HCT116 (cell line): ENCODE data around the gene BRDT. TPM values are rescaled to one million over a fixed set of nuclear protein-coding genes. Genes with fewer than 3 reads are reported as not detected.

Experiments used
- ATAC-seq: fragments of 200-7000 bp; cut with Tn5 transposase; 2 replicates; pipeline ENCODE4 v1.9.1; 2020; ENCODE audit warnings: mild to moderate bottlenecking, moderate library complexity
- BruUV-seq: library from RNA; stranded (reverse); fragments of 400-500 nt; replicated peaks from 2 replicates; lab custom pipeline; 2021; lab: Mats Ljungman, UMichigan
- CTCF ChIA-PET: fragments of 300-600 bp; sonication (Branson Sonifier 250); formaldehyde crosslinking; loops from one replicate; lab custom pipeline; 2021; ENCODE audit warnings: antibody characterized with exemption; lab: Charles Lee
- POLR2A ChIA-PET: fragments of 300-600, 350-600 bp; sonication (Branson Sonifier 250); formaldehyde crosslinking; loops from one replicate; lab custom pipeline; 2021; ENCODE audit warnings: antibody characterized with exemption; lab: Charles Lee
- RAD21 ChIA-PET, 2 experiments: fragments of 300-600 bp; sonication (Branson Sonifier 250); formaldehyde crosslinking; loops; one replicate each; lab custom pipeline; 2023; ENCODE audit warnings: low total read pairs in 2 of 2; ENCODE audit not compliant: uncharacterized antibody in 2 of 2, unreplicated experiment in 2 of 2, low non-redundant PET in 1 of 2; lab: Charles Lee
- DNase-seq: peaks from one replicate; pipeline ENCODE4 v3.0.0-alpha.2; 2010; ENCODE audit warnings: low read depth, low spot score
- H2AFZ ChIP-seq: fragments of 200-600 bp; shearing (Covaris generic), sonication (generic); 2 replicates; pipeline ENCODE4 v1.6.1; 2017; ENCODE audit warnings: low read depth, mixed run types, mixed read lengths, antibody characterized with exemption, low read length; ENCODE audit not compliant: poor library complexity, severe bottlenecking
- H3K27ac ChIP-seq: 2 replicates; pipeline ENCODE4 v1.5.1; 2012; ENCODE audit warnings: low read depth, low read length
- H3K27me3 ChIP-seq: fragments of 200-600 bp; sonication (generic); 2 replicates; pipeline ENCODE4 v1.6.1; 2016; ENCODE audit warnings: mixed run types, low read length, mixed read lengths; ENCODE audit not compliant: insufficient read depth
- H3K36me3 ChIP-seq, 2 experiments: fragments of 200-500 bp in 1 of 2; fragments of 200-600 bp in 1 of 2; sonication (Bioruptor generic) in 1 of 2; sonication (generic) in 1 of 2; 2 replicates each; pipeline versions ENCODE4 v1.5.1 to v1.6.1; 2014 to 2016; ENCODE audit warnings: low read length in 2 of 2, inconsistent platforms in 1 of 2, mixed read lengths in 1 of 2, mixed run types in 1 of 2; ENCODE audit not compliant: insufficient read depth in 2 of 2, control insufficient read depth in 1 of 2
- H3K4me1 ChIP-seq, 2 experiments: fragments of 200-600 bp in 1 of 2; sonication (generic) in 1 of 2; 2 replicates each; pipeline versions ENCODE4 v1.5.1 to v1.6.1; 2012 to 2017; ENCODE audit warnings: low read length in 2 of 2, inconsistent platforms in 1 of 2, mild to moderate bottlenecking in 1 of 2, mixed read lengths in 1 of 2, mixed run types in 1 of 2, moderate library complexity in 1 of 2; ENCODE audit not compliant: insufficient read depth in 2 of 2, control insufficient read depth in 1 of 2
- H3K4me2 ChIP-seq: fragments of 200-600 bp; sonication (generic); 2 replicates; pipeline ENCODE4 v1.6.1; 2017; ENCODE audit warnings: mixed run types, low read length, mixed read lengths
- H3K4me3 ChIP-seq, 2 experiments: fragments of 200-600 bp in 1 of 2; sonication (generic) in 1 of 2; replicated peaks in 1 of 2; 2 replicates each; pipeline ENCODE4 v1.5.1; 2011 to 2016; ENCODE audit warnings: low read length in 2 of 2, control low read depth in 1 of 2, low read depth in 1 of 2, mild to moderate bottlenecking in 1 of 2, mixed read lengths in 1 of 2, mixed run types in 1 of 2
- H3K79me2 ChIP-seq: fragments of 200-600 bp; sonication (generic); 2 replicates; pipeline ENCODE4 v1.6.1; 2017; ENCODE audit warnings: mild to moderate bottlenecking, mixed run types, low read length, moderate library complexity, mixed read lengths; ENCODE audit not compliant: insufficient read depth
- H3K9ac ChIP-seq: fragments of 200-600 bp; sonication (generic); 2 replicates; pipeline ENCODE4 v1.6.1; 2016; ENCODE audit warnings: low read length, mixed read lengths
- H3K9me2 ChIP-seq: fragments of 200-600 bp; sonication (generic), shearing (Covaris generic); 2 replicates; pipeline ENCODE4 v1.6.1; 2017; ENCODE audit warnings: mixed run types, mild to moderate bottlenecking, moderate library complexity; ENCODE audit not compliant: insufficient read depth
- H3K9me3 ChIP-seq, 2 experiments: fragments of 200-500 bp in 1 of 2; fragments of 200-600 bp in 1 of 2; sonication (Bioruptor generic) in 1 of 2; sonication (generic) in 1 of 2; 2 replicates each; pipeline ENCODE4 v1.6.1; 2014 to 2017; ENCODE audit warnings: low read length in 2 of 2, mixed read lengths in 2 of 2, inconsistent platforms in 1 of 2, low read depth in 1 of 2, mild to moderate bottlenecking in 1 of 2, mixed run types in 1 of 2, moderate library complexity in 1 of 2; ENCODE audit not compliant: control insufficient read depth in 1 of 2, insufficient read depth in 1 of 2
- H4K20me1 ChIP-seq: fragments of 200-600 bp; sonication (generic), shearing (Covaris generic); 2 replicates; pipeline ENCODE4 v1.6.1; 2017; ENCODE audit warnings: mixed run types, mild to moderate bottlenecking, moderate library complexity; ENCODE audit not compliant: insufficient read depth
- CBX3 ChIP-seq: IDR thresholded peaks from 2 replicates; pipeline ENCODE4 v1.6.1; 2012; ENCODE audit warnings: low read depth
- EGR1 ChIP-seq: IDR thresholded peaks from 2 replicates; pipeline ENCODE4 v1.6.1; 2012; ENCODE audit warnings: low read depth
- EZH2 ChIP-seq: fragments of 200-600 bp; sonication (generic); IDR thresholded peaks from 2 replicates; pipeline ENCODE4 v1.6.1; 2017; ENCODE audit warnings: antibody characterized with exemption, mixed run types
- EZH2phosphoT487 ChIP-seq: fragments of 200-600 bp; IDR thresholded peaks from 2 replicates; pipeline ENCODE4 v1.6.1; 2018; ENCODE audit warnings: antibody characterized with exemption, borderline replicate concordance
- SIN3A ChIP-seq: IDR thresholded peaks from 2 replicates; pipeline ENCODE4 v1.6.1; 2012; ENCODE audit warnings: low read depth
- SRF ChIP-seq: IDR thresholded peaks from 2 replicates; pipeline ENCODE4 v1.6.1; 2012; ENCODE audit warnings: low read depth
- intact Hi-C: fragments of 100-400 bp; cut with micrococcal nuclease; formaldehyde crosslinking; loops from 2 replicates; pipeline ENCODE4 v1.10.0; 2022
- total RNA-seq: library from RNA; stranded (reverse); gene quantifications from one replicate; pipeline ENCODE4 v1.2.1, GENCODE V29; 2021; ENCODE audit not compliant: unreplicated experiment
- TF ChIP-seq, protein P1 (sequence below): IDR thresholded peaks from 2 replicates; pipeline ENCODE4 v1.6.1; 2012; ENCODE audit warnings: low read depth

Gene BRDT
- total RNA-seq, 1 experiment from 2014 or later: not detected

DNA sequence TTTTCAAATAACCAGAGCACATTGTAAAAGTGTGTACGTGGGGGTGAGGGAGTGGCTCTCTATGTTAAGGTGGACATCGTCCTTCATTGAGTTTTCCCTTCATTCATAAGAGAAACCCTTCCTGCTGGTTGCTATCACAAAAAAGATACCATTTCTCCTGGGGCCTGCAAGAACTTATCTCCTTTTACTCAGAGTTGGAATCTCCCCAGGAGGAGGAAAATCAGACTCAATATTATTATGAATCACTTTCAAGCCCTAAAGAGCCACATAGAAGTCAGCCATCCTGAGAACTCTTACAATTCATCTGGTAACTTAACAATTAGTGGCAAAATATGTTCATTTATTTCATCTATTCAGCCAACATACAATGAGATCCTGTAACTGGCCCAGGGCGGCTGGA, 36.2 kb upstream of the BRDT start:
- BruUV-seq: no TSS peak
- no peaks in the 10 kb centered on the region for H3K36me3 ChIP-seq
- H3K27ac ChIP-seq: no peak overlapping the region
- H3K9me2 ChIP-seq: no peaks in the 10 kb centered on the region
- DNase-seq (no peak), ATAC-seq (no peak)
- H2AFZ ChIP-seq: no peak overlapping the region
- H4K20me1 ChIP-seq: no peaks in the 10 kb centered on the region
- no peak overlapping the region for H3K4me2 ChIP-seq
- RAD21 ChIA-PET: no interaction called here
- H3K9ac ChIP-seq: no peak overlapping the region
- intact Hi-C loops: no loop called here
- TF ChIP-seq EGR1 (no peak), EZH2 (no peak), SRF (no peak), SIN3A (no peak), EZH2phosphoT487 (no peak)
- no peaks in the 10 kb centered on the region for H3K4me1 ChIP-seq
- no peaks in the 10 kb centered on the region for H3K27me3 ChIP-seq
- CTCF ChIA-PET: no interaction called here
- H3K4me3 ChIP-seq: no peak overlapping the region
- POLR2A ChIA-PET: no interaction called here
- no peaks in the 10 kb centered on the region for H3K9me3 ChIP-seq
- no peaks in the 10 kb centered on the region for H3K79me2 ChIP-seq

DNA sequence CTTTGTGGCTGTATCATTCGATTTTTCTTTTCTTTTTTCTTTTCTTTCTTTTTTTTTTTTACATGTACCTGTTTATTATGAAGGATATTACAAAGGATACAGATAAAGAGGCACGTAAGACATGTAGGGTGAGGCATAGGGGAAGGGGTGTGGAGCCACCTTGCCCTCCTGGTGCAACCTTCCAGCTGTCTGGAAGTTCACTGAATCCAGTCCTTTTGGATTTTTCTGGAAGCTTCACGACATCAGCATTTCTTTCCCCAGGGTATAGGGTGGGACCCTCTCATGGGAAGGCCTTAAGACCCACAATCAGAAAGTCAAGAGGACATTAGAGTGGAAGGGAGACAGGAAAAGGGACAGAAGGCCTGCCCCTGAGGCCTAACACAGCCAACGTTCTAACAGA, 33.2 kb upstream of the BRDT start:
- Histone ChIP-seq H3K4me2 (no peak overlapping the region), H3K9ac (no peak overlapping the region)
- no peak for ATAC-seq
- TF ChIP-seq CBX3 (no peak), SIN3A (no peak)
- TF ChIP-seq, protein P1, sequence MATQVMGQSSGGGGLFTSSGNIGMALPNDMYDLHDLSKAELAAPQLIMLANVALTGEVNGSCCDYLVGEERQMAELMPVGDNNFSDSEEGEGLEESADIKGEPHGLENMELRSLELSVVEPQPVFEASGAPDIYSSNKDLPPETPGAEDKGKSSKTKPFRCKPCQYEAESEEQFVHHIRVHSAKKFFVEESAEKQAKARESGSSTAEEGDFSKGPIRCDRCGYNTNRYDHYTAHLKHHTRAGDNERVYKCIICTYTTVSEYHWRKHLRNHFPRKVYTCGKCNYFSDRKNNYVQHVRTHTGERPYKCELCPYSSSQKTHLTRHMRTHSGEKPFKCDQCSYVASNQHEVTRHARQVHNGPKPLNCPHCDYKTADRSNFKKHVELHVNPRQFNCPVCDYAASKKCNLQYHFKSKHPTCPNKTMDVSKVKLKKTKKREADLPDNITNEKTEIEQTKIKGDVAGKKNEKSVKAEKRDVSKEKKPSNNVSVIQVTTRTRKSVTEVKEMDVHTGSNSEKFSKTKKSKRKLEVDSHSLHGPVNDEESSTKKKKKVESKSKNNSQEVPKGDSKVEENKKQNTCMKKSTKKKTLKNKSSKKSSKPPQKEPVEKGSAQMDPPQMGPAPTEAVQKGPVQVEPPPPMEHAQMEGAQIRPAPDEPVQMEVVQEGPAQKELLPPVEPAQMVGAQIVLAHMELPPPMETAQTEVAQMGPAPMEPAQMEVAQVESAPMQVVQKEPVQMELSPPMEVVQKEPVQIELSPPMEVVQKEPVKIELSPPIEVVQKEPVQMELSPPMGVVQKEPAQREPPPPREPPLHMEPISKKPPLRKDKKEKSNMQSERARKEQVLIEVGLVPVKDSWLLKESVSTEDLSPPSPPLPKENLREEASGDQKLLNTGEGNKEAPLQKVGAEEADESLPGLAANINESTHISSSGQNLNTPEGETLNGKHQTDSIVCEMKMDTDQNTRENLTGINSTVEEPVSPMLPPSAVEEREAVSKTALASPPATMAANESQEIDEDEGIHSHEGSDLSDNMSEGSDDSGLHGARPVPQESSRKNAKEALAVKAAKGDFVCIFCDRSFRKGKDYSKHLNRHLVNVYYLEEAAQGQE: no peak
- TF ChIP-seq, all 23 proteins: peak for 0
- BruUV-seq: no TSS peak
- ChIA-PET CTCF (no interaction called here), RAD21 (no interaction called here), POLR2A (interaction anchor here (0.7 kb wide), 1 partner anchor 15 kb away, joined by 3 read pairs; no protein-coding TSS in a partner anchor)
- Histone ChIP-seq H3K79me2 (no peaks in the 10 kb centered on the region), H3K9me2 (no peaks in the 10 kb centered on the region), H3K9me3 (no peaks in the 10 kb centered on the region), H3K4me3 (no peak overlapping the region), H3K36me3 (no peaks in the 10 kb centered on the region), H4K20me1 (no peaks in the 10 kb centered on the region), H2AFZ (no peak overlapping the region), H3K4me1 (no peaks in the 10 kb centered on the region), H3K27me3 (no peaks in the 10 kb centered on the region), H3K27ac (no peak overlapping the region)
- no peak for DNase-seq
- intact Hi-C loops: no loop called here
